DMS114 treated with DMSO at 0.1 percent for 48 hours (cell line): ENCODE measurements around the gene NELFA.

Experiments used
- DNase-seq: peaks from one replicate; lab custom pipeline; 2025; ENCODE audit not compliant: unreplicated experiment; lab: John Stamatoyannopoulos, UW

Gene NELFA

DNA sequence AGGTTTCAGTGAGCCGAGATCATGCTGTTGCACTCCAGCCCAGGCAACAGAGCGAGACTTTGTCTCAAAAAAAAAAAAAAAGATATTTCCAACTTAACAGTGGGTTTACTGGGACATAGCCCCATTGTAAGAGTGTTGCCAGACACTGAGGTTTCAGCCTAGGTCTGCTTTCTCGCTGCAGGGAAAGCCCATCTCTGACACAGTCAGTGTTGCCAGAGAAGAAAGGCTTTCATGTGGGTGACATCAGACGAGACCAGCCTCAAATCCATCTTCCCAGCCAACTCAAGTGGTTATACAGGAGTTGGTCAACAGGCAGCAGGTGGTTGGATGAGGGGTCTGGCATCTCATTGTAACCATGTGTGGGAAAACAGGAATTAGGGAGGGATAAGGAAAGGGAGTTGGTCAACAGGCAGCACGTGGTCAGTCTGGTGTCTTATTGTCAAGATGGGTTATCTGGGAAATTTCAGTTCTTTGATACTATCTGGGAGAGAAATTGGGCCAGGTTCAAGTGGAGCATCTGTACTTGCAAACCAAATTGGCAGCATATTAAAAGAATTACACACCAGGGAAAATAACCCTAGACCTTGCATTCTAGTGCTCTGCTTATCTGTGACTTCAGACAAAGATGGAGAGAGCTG is 41.1 kb downstream of the NELFA start:
- no peak for DNase-seq

DNA sequence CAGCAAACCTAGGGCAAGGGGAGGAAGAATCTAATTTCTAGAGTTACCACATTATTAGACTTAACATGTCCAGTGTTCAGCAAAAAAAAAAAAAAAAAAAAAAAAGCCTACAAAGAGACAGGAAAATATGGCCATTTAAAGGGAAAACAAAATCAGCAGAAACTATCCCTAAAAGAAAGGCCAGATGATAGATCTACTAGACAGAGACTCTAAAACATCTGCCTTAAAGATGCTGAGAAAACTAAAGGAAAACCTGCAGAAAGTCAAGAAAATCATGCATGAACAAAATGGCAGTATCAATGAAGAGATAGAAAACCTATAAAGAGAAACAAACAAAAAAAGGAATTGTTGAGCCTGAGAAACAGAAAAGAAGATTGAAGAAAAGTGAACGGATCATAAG is 43.8 kb downstream of the NELFA start:
- no peak for DNase-seq

- no peak for DNase-seq
These were observed 44.3 kb downstream of the NELFA start for GRCh38 chr4:1964443-1964842.

DNA sequence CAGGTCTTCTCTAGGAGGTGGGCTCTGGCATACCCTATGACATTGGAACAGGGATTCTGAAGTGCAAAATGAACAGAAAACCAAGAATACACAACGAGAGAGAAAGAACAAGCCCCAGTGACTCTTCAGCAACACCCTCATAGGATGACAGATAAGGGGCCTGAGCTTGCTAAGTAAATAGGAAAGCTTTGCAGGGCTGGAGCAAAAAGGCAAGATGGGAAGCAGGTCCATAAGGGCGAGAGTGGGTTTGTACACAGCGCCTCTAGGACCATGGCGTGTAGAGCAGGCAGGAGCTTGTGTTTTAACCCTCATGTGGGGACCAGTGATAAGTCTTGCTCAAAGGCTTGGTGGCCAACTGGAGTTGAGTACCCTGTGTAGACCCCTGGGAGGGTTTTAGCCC is 45.8 kb downstream of the NELFA start:
- no peak for DNase-seq

DNA sequence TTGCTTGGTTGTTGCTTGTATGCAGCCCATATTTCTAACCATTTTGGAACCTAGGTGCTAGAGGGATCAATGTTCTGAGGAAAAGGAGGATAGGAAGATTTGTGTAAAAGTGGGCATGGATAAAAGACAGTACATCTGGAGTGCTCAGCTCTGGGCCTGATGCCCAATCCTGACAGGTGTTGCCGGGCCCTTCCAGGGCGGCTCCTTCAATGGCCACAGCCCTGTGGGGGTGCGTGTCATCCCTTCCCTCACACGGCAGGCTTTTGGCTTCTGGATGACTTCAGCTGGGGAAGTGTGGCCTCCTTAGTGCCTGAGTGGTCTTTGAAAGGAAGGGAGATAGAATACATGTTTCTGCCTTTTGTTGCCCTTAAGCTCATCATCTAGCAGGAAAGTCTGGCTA is 47.2 kb downstream of the NELFA start:
- no peak for DNase-seq

DNA sequence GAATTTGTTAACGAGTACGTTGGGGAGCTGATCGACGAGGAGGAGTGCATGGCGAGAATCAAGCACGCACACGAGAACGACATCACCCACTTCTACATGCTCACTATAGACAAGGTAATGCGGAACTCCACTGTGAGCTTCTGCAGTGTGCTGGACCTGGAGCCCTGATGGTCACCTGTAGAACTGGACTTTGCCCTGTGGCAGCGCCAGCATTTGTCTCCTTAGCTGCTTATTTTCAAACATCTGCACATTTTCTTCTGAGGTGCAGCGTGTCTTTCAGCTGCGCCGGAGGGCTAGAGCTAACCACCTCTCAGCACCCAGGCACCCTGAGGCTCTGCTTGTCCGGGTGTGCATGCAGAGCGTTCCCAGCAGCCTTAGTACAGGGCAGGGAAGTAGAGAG is 47.7 kb downstream of the NELFA start:
- DNase-seq, result no peak

DNA sequence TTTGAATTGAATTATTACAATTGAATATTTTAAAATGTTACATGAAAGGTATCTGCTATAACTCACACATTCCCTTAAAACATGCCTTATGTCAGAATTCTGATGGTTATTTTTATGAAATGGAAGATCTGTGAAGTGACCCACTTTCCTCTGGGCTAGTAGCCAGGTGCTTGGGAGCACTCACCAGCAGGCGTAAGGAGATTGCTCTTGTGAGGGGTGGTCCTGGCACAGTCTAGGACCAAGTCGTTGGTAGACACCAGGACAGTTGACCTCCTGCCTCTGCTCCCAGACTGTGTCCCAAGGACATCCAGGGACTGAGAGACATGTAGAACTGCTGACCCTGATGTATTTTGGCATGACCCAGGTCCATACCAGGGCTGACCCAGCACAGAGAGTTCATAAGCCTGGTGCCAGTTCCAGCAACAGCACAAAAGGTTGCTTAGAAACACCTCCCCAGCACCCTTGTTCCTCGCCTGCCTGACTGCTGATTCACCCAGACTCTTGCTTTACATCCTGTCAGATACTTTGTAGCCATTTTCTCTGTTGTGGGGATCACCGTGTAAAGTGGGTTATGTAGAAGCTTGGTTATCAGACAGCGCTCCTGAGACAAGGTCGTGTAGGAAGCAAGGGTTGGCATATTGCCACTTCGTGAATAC is 48.5 kb downstream of the NELFA start:
- DNase-seq, result no peak

- DNase-seq, result no peak
These were observed 49.7 kb downstream of the NELFA start for GRCh38 chr4:1959104-1959384.

DNA sequence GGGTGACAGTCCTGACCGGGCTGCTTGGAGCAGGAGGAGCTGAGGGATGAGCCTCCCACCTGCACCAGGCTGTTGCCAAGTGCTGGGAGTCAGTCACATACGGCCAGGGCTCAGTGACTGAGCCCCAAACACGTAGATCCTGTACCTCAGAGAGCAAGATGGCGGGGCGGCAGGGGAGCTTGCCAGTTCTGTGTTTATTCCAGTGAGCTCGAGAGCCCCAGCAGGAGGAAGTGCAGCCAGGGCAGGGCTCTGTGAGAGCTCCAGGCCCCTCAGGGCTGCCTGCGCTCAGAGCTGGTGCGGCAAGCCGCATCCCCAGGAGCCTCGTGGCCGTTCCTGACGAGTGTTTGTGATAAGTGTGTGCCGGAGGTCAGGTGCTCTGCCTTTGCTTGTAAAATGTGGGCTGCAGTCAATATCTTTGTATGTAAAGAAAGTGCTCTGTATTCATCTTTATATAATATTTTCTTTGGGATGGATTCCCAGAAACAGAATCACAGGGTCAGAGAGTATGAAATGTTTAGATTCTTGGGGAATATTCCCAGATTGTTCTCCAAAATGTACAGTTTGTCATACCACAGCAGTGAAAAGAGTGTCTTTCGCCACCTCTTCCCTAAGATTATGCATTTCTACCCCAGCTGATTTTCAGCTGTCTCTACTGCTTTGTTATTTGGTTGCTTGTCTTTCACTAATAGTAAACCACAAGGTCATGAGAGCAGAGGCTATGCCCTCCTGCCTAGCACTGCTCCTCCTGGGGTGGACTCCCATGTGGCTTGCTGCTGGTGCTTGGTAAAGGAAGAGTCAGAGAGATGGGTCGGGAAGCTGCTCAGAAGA is 50.3 kb downstream of the NELFA start:
- DNase-seq, result no peak

GRCh38 chr4:1956631-1957030 is 52.1 kb downstream of the NELFA start:
- DNase-seq, result no peak

- DNase-seq, result no peak
These were observed 55.4 kb downstream of the NELFA start for GRCh38 chr4:1953335-1953734.

DNA sequence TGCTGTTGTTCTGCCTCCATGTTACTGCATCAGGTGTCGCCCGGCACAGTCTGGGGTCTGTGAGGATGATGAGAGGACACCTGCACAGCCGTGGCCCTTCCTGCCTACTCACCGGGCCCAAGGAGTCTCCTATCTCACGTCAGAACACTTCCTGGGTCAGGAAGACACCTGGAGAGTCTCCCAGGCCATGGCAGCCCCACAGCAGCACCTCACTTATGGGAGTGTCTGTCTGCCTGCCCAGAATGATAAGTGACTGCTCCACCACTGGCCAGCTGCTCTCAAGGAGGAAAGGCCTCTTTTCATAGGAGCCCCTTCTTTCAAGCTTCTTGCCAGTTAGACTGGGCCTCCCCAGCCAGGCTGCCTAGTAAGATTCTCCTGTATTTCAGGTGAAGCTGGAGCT is 56.1 kb downstream of the NELFA start:
- no peak for DNase-seq

DNA sequence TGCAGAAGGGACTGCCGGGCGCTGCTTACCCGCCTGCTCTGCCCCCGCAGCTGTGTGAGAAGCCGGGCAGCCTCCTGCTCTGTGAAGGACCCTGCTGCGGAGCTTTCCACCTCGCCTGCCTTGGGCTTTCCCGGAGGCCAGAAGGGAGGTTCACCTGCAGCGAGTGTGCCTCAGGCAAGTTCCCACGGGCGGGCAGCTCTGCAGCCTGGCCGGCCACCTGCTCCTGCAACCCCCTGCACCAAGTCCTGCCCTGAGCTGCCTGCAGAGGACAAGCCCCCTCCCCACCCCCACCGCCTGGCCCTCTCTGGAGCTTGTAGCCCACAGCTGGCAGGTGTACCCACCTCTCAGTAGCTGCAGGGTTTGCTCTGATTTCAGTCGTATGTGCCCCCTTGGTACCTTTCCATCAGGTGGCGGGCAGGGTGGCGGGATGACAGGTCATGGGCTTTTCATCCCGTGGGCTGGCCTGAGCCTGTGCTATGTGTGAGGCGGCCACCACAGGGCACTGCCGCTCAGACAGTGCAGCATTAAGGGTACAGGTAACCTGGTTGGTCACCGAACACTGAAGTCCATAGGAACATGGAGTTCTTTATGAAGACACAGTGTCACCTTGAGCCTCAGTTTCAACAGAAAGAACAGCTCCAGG is 56.6 kb downstream of the NELFA start:
- DNase-seq, result no peak

- DNase-seq, result no peak
These were observed 58.4 kb downstream of the NELFA start for GRCh38 chr4:1950369-1950768.

DNA sequence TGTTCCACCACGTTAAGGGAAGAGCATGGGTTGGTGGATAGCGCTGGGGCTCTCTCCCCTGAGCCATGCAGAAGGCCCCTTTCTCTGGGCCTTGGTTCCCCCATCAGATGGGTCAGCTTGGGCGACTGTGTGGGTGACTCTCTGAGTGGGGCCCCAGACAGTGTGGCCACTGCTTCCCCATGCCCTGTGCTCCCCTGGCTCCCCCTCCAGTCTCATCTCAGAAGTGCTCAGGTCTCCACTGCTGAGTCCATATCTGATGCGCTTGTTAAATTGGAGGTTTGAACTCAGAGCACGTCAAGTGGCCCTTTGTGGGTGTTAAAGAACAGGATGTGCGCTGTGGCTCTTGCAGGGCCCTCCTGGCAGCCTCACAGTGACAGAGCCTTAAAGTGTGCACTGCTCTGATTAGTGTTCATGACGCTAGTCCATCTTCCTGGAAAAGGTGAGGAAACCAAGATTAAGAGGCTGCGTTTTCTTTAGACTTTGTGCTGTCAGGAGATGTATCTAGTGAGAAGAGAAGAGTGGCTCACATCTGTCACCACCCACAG is 59.8 kb downstream of the NELFA start:
- no peak for DNase-seq

- no peak for DNase-seq
These were observed 60.5 kb downstream of the NELFA start for GRCh38 chr4:1948232-1948631.

DNA sequence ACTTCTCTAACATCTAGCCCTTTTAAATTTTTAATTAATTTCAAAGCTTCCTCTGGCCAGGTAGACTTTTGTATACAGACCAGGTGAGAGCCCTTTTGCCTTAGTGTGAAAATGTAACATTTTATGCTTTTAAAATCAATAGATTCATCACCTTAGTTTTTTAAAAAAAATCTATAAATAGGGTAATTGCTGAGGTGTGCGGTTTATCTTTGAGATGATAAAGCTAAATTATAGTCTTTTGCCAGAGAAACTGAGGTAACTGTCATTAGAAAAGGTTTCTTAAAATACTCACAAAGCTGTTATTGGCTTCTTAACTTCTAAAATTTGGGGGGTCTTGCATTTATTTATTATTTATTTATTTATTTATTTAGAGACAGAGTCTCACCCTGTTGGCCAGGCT is 62.9 kb downstream of the NELFA start:
- DNase-seq, result no peak

DNA sequence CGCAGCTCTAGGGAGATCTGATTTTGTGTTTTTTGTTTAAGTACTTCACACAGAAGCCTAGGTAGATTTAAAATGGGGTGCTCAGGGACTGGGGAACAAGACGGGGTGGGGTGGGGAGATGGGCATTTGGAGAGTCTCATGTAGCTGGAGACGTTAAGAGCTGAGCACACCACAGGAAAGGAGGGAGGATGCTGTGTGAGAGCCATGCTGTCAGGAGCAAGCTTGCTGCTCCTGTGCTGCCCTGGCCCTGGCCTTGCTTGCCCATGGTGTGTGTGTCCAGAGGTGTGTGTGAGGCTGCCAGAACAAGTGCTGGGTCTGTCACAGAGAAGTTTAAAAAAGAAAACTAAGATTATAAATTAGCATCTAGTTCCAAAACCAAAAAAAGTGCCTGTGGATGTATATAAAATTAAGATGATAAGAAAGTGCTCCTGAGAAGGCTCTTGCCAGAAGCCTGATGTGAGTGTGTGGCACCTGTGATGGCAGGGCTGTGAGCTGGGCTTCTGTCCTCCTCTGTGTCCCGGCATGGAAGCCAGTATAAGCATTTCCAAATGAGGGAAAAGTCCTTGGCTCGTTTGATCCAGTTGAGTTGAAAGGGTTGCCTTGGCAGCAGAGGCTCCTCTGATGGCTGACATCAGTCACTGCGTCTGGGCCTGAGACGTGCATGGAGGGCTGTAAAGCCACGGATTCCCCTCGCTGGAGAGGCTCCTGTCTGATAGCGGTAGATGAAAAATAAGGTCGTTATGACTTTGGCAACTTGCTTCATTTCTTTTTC is 63.5 kb downstream of the NELFA start:
- no peak for DNase-seq

DNA sequence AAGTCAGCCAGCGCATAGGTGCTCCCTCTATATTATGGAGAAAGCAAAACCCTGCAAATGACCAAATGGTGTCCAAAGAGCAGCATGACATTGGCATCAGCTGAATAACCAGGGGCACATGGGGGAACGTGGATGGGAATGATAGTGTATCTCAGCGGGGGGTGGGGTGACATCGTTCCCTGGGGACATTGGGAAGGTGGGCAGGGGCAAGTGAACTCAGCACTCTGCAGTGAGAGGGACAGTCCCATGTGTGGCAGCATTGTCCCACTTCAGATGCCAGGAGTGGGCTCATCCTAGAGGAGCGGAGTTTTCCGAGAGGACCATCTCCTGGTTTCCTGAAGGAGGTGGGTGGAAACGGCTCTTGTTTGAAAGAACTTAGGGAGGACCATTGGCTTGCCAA is 64.8 kb downstream of the NELFA start:
- DNase-seq, result no peak

GRCh38 chr4:1940566-1940965 is 68.2 kb downstream of the NELFA start:
- no peak for DNase-seq
